GM21390 (cell line): ENCODE results near the gene UPK3BL1.
"Not testable (repeated sequence)": the region's sequence is repeated elsewhere in the genome, so short reads cannot be mapped to it uniquely, and the experiment has no call there.

Experiments used
- ATAC-seq: cut with Tn5 transposase; IDR thresholded peaks from one replicate; pipeline ENCODE4 v1.9.1; 2021; ENCODE audit not compliant: unreplicated experiment

UPK3BL1 gene, protein sequence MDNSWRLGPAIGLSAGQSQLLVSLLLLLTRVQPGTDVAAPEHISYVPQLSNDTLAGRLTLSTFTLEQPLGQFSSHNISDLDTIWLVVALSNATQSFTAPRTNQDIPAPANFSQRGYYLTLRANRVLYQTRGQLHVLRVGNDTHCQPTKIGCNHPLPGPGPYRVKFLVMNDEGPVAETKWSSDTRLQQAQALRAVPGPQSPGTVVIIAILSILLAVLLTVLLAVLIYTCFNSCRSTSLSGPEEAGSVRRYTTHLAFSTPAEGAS

DNA sequence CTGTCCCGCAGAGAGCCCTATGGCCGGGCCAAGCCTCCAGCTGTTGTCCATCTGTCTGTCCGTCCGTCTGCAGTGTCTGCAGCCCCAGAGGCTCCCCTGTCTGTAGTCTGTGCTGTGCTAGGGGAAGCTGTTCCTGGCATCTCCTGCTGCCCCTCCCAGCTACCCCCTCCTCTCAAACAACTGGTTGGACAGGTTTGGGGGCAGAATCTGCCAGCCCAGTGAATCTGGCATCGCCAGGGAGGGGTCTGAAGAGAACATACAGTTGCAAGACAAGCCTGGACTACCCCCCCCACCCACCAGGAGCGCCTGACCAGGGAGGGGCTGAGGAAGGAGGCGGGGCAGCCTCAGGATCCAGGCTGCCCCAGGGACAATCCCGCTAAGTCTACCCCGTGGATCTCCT, at the start of gene UPK3BL1:
TSS of gene UPK3BL1 (minus strand) at position 101 of the 400 bp plus-strand sequence. CDS start at position 51, 50 bp downstream.
- ATAC-seq, result not testable (repeated sequence)

GRCh38 chr7:102690602-102691001, 48.0 kb upstream of the UPK3BL1 start:
- not testable (repeated sequence) for ATAC-seq

DNA sequence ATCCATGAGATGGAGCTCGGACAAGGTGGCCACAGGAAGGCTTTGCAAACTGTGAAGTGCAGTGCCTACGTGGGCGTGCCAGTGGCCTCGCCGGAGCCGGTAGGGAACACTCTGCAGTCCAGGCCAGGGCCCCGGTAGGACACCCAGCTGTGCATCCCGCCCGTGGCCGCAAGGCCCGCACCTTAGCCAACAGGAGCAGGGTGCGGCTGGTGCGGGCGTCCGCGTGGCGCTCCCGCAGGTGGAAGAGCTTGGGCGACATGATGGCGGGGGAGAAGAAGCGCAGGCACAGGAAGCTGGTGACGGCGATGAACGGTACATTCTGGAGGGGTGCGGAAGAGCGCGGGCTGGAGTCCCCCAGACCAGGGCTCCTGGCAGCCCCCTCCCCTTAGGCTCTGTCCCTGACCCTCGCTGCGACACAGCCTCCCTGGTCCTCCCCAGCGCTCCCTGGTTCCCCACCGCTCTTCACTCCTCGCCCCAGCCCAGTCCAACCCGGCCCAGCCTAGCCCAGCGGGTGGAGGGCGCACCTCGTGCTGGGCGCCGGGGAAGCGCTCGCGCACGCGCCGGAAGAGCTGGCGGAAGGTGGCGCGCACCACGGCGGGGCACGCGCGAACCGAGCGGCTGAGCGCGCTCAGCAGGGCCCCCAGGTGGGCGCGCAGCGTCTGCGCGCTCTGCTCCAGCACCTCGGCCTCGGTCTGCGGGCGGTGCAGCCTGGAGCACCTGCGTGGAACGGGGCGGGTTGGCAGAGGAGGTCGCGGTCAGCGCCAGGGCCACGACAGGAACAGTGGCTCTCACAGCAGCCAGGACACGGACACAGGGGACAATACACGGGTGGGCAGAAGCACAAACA, 47.1 kb upstream of the UPK3BL1 start:
- peak; percentile 70 for ATAC-seq

DNA sequence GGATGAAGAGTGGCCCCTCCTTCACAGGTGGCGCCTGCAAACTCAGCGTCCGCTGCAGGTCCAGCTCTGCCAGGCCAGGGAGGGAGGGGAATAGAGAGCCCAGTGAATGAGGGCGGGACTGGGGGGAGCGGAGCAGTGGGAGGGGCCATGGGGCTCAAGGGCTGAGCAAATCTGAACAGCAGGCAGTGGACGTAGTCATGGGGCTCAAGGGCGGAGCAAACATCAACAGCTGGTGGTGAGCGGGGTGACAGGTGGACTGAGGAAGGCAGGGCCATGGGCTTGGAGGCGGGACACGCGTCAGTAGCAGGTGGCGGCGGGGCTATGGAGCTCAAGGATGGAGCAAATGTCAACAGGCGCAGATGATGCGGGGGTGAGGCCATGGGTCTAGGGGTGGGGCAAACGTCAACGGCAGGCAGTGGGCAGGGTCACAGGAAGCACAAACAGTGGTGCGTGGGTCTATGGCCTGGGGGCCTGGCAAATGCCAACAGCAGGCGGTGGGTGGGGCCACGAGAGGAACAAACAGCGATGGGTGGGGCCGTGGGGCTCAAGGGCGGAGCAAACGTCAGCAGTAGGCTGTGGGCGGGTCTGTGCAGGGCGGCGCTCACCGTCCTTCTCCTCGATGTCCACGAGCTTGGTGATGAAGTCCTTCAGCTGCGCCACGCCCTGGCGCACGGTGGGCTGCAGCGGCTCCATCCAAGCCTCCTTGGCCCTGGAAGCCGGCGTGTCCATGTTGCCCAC, 45.9 kb upstream of the UPK3BL1 start:
- ATAC-seq, result peak; percentile 83

- ATAC-seq, result not testable (repeated sequence)
These were observed 40.0 kb upstream of the UPK3BL1 start for GRCh38 chr7:102682560-102682959.

DNA sequence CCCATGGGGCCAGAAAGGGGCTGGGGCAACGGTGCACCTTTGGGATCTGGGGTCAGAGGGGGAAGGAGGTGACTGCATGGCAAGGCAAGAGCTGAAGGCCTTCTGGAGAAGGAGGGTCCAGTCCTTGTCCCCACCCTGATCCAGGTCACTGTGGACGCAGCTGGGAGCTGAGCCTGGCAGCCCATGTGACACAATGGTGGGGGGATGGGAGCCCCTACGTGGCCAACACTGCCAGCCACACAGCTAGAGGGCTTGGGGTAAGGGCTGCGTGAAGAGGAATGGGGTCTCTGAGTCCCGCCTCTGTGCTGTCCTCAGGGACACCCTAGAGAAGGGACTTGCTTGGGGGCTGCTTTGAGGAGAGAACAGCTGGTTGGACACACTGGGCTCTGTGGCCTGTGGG, 38.2 kb upstream of the UPK3BL1 start:
- ATAC-seq, result not testable (repeated sequence)

DNA sequence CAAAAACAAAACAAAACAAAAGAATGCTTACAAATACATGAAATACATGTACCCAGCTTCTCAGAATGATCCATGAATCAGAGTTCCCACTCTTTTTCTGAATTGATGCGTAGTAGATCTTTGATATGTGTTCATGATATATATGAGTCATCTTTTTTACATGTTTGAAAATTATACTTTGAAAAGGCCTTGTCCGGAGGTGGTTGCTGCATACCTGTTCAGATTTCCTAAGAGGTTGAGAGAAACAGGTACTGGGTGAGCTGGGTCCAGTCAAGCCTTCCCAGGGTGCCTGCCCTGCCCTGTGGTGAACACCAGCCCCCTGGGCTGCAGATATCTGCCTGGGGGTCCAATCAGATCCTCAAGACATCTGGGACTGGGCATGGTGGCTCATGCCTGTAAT, 33.0 kb upstream of the UPK3BL1 start:
- not testable (repeated sequence) for ATAC-seq

DNA sequence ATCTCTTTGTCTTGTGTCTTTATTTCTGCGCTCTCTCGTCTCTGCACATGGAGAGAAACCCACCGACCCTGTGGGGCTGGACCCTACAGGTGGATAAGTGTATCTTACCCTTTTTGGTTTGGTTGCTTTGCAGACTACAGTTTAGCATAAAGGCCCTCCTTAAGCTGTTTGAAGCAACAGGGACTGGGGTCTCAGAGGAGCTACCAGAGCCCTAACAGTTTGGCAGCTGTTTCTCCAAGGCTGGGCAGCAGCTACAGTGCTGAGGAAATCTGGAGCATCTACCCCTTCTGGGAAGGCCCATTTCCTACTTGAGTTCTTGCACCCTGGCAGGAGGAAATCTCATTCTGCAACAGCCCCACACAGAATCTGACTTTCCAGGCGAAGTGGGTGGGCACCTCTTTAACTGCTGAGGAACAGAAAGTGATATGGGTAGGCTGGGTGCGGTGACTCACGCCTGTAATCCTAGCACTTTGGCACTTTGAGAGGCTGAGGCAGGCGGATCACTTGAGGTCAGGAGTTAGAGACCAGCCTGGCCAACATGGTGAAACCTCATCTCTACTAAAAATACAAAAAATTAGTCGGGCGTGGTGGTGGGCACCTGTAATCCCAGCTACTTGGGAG, 31.0 kb upstream of the UPK3BL1 start:
- not testable (repeated sequence) for ATAC-seq

DNA sequence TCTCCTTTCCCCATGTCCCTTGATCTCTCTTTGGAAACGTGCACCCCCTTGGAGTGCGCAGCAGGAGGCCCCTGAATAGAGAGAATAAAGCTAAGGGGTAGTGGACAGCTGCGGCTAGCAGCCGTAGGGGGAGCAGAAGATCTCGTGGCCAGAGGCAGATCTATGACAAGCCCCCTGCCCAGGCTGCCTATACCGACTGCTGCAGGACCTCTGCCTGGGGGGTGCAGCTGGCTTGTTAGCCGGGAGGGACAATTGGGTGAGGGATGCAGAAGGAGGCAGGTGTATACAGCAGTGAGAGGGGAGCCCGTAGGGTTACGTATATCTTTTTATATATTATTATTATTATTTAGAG, 29.3 kb upstream of the UPK3BL1 start:
- ATAC-seq, result peak; percentile 35

DNA sequence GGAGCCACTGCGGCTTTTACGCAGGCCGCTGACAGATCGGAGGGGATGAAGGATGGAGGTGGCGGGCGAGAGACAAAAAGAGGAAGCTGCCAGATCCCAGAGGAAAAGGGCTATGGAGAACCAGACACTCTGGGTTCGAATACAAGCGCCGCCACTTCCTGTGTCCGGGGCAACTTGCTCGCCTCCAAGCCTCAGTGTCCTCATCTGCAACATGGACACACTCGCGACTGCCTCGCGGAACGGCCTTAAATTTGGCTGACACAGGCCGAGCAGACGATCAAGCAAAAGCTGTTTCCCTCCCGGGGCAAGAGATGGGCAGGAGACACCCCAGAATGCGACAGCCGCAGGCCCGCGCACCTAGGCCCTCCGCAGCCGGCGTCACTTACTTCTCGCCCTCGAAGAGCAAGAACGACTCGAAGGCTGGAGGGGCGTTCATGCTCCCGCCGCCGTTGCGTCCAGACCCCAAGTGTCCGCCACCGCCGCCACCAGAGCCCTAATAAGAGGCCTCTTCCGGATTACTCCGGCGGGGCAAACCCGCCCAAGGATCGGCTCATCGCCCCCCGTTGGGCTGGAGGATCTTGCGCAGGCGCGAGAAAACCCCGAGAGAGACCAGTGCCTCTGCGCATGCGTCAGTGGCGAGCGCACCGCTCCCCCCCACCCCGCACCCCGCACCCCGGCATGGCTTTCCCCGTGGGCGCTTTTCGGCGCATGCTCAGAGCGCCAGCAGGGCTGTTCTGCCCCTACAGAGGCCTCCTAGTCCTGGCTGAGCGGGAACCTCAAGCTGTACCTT, 28.8 kb upstream of the UPK3BL1 start, which contains the start of gene POLR2J2:
TSS of gene POLR2J2 (minus strand) at position 498 of the 790 bp plus-strand sequence. CDS start at position 436, 62 bp downstream.
- ATAC-seq, result peak; percentile 45

DNA sequence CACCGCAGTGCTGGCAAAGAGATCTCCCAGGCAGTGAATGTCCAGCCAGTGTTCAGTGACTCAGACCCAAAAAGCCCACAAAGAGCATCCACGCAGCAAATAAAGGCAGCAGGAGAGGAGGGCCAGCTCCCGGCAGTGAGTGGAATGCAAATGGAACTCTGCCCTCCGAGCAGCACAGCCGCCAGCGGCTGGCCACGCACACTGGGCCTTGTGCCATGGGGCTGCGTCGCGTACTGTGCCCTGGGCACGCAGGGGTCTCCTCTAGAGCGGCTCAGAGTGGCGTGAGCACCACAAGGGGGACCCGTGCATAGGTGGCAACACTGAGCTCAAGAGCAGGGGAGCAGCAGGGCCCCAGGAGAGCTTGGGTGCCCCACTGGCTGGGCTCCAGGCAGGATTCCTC, 24.9 kb upstream of the UPK3BL1 start:
- not testable (repeated sequence) for ATAC-seq

- ATAC-seq, result not testable (repeated sequence)
These were observed 24.3 kb upstream of the UPK3BL1 start for GRCh38 chr7:102666850-102667249.

- ATAC-seq, result not testable (repeated sequence)
These were observed 22.2 kb upstream of the UPK3BL1 start for GRCh38 chr7:102664765-102665164.

DNA sequence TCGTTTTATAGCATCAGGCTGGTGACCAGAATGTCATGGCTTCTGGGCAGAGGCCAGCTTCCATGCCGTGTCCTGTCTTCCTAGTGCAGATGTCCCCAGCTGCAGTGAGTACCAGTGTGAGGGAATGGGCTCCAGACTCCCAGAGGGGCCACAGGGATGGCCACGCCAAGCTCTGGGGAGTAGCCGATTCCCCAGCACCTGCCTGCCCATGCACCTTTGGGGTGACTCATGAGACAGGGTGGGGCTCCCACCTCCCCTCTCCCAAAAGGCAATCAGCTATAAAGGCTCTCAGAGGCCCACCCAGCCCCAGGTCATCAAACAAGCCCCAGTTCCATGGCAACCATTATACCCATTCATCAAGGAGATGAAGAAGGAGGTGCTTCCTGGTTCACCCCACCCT, 7.3 kb upstream of the UPK3BL1 start, which contains the start of gene SPDYE2B:
TSS of gene SPDYE2B (plus strand) at position 396 of the 400 bp plus-strand sequence. CDS start 2,030 bp downstream, outside the sequence.
- ATAC-seq, result not testable (repeated sequence)

DNA sequence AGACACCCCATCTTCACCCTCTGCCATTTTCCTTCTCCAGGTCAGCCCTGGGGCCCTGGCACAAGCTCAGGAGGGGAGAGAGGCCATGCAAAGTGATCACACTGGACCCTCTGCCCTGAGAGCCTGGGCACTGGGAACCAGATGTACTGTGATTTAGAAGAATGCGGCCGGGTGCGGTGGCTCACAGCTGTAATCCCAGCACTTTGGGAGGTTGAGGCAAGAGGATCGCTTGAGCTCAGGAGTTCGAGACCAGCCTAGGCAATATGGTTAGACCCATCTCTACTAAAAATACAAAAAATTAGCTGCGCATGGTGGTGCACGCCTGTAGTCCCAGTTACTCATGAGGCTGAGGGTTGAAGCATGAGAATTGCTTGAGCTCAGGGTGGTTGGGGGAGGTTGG, 5.2 kb upstream of the UPK3BL1 start:
- ATAC-seq, result not testable (repeated sequence)

- ATAC-seq, result not testable (repeated sequence)
These were observed 813 bp upstream of the UPK3BL1 start for GRCh38 chr7:102643404-102643803.

GRCh38 chr7:102638848-102639247, 3.7 kb downstream of the UPK3BL1 start:
- not testable (repeated sequence) for ATAC-seq

- not testable (repeated sequence) for ATAC-seq
These were observed 5.6 kb downstream of the UPK3BL1 start for GRCh38 chr7:102636956-102637355.

GRCh38 chr7:102635354-102635753, 7.2 kb downstream of the UPK3BL1 start:
- not testable (repeated sequence) for ATAC-seq

- not testable (repeated sequence) for ATAC-seq
These were observed 8.3 kb downstream of the UPK3BL1 start for GRCh38 chr7:102634299-102634698.
